Right atrium auricular region (tissue), 2 donors: ENCODE results near the gene PSRC1. TPM values are rescaled to one million over a fixed set of nuclear protein-coding genes. Genes with fewer than 3 reads are reported as not detected.

Source experiments
- DNase-seq: peaks from one replicate; pipeline ENCODE4 v3.0.0-alpha.2; 2019; ENCODE audit warnings: low spot score
- H3K27ac ChIP-seq, 2 donors: fragments of 200-600 bp; sonication (generic); 1 replicate in 1 of 2; 2 replicates in 1 of 2; pipeline ENCODE4 v1.5.1; 2016 to 2019
- H3K27me3 ChIP-seq, 2 donors: fragments of 200-600 bp; sonication (generic); one replicate each; pipeline versions ENCODE4 v1.5.1 to v1.6.0; 2017 to 2019
- H3K36me3 ChIP-seq: fragments of 200-600 bp; sonication (generic); one replicate; pipeline ENCODE4 v1.5.1; 2016
- H3K4me1 ChIP-seq, 2 donors: fragments of 200-600 bp; sonication (generic); one replicate each; pipeline versions ENCODE4 v1.5.1 to v1.6.0; 2017 to 2019
- H3K4me3 ChIP-seq, 2 donors: fragments of 200-600 bp; sonication (generic); 1 replicate in 1 of 2; 2 replicates in 1 of 2; pipeline ENCODE4 v1.5.1; 2017 to 2019; ENCODE audit warnings: mild to moderate bottlenecking in 1 of 2, moderate library complexity in 1 of 2
- H3K9me3 ChIP-seq, 2 donors: fragments of 200-600 bp; sonication (generic); one replicate each; pipeline ENCODE4 v1.5.1; 2019
- total RNA-seq, 2 donors: library from RNA; depleted of rRNA; stranded (reverse); fragments of >200 nt; gene quantifications; one replicate each; pipeline ENCODE4 v1.1.0, GENCODE V29; 2016
- TF ChIP-seq, protein P1 (sequence below), 2 donors: fragments of 200-600 bp; sonication (generic); IDR thresholded peaks; one replicate each; pipeline ENCODE4 v1.5.1; 2019; ENCODE audit warnings: antibody characterized with exemption in 2 of 2

The PSRC1 gene
- total RNA-seq, 2 donors from 2014 or later: 2.2 to 2.4 TPM

DNA sequence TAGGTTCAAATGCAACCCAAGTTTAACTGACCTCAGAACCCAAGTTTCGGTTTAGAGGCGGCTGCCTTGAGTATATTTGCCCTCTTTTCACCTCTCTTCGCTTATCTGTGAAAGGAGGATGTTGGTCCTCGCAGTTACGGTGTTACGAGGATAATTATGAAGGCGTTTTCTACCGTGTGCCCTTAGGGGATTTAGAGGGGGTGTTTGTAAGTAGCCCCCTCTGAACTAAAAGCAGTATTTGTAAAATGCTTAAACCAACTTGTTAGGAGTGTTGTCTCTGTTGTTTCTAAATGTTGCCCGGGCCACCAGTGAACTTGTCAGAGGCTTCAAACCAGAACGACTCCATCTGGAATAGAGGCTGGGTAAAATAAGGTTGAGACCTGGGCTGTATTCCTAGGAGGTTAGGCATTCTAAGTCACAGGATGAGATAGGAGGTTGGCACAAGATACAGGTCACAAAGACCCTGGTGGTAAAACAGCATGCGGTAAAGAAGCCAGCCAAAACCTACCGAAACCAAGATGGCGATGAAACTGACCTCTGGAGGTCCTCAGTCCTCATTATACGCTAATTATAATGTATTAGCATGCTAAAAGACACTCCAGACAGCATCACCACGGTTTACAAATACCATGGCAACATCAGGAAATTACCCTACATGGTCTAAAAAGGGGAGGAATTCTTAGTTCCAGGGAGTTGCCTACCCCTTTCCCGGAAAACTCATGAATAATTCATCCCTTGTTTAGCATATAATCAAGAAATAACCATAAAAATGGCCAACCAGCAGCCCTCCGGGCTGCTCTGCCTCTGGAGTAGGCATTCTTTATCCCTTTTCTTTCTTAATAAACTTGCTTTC is 1.0 kb upstream of the PSRC1 start:
- peaks cover 0 to 25% of the 10 kb centered on the region in 2 donors for H3K4me1 ChIP-seq
- H3K36me3 ChIP-seq: no peaks in the 10 kb centered on the region
- peak overlapping the region; percentile 88 to 91 for H3K27ac ChIP-seq
- no peaks in the 10 kb centered on the region for H3K27me3 ChIP-seq
- no peaks in the 10 kb centered on the region for H3K9me3 ChIP-seq
- TF ChIP-seq, protein P1, sequence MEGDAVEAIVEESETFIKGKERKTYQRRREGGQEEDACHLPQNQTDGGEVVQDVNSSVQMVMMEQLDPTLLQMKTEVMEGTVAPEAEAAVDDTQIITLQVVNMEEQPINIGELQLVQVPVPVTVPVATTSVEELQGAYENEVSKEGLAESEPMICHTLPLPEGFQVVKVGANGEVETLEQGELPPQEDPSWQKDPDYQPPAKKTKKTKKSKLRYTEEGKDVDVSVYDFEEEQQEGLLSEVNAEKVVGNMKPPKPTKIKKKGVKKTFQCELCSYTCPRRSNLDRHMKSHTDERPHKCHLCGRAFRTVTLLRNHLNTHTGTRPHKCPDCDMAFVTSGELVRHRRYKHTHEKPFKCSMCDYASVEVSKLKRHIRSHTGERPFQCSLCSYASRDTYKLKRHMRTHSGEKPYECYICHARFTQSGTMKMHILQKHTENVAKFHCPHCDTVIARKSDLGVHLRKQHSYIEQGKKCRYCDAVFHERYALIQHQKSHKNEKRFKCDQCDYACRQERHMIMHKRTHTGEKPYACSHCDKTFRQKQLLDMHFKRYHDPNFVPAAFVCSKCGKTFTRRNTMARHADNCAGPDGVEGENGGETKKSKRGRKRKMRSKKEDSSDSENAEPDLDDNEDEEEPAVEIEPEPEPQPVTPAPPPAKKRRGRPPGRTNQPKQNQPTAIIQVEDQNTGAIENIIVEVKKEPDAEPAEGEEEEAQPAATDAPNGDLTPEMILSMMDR (IDR thresholded peaks at IDR 0.05): no peak
- no peak for DNase-seq
- peak overlapping the region; percentile 44 to 66 for H3K4me3 ChIP-seq

DNA sequence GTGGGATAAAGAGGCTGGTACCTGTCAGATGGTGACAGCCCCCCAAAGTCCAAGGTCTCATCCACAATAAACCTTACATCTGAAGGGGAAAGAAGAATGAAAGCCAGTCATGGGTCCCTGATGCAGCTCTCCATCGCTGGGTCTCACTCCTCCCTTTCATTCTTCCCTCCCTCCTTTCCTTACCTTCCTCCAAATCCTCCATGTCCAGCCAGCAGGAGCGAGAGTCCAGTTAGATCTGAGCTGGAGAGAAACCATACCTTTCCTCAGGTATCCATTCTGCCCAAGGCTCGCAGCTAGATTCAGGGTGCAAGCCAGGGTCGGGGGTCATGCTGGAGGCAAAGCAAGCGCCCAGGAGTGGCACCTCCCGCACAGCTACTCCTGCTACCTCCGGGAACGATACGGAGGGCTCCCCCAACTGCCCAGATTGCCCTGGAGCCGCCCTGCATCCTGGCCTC is 421 bp downstream of the PSRC1 start:
- no peaks in the 10 kb centered on the region for H3K9me3 ChIP-seq
- TF ChIP-seq, protein P1 (IDR thresholded peaks at IDR 0.05): no peak
- H3K27ac ChIP-seq: peak overlapping the region; percentile 88 to 91
- peaks cover 0 to 25% of the 10 kb centered on the region in 2 donors for H3K4me1 ChIP-seq
- H3K27me3 ChIP-seq: no peaks in the 10 kb centered on the region
- DNase-seq: no peak
- peak overlapping the region; percentile 44 to 66 for H3K4me3 ChIP-seq
- no peaks in the 10 kb centered on the region for H3K36me3 ChIP-seq

DNA sequence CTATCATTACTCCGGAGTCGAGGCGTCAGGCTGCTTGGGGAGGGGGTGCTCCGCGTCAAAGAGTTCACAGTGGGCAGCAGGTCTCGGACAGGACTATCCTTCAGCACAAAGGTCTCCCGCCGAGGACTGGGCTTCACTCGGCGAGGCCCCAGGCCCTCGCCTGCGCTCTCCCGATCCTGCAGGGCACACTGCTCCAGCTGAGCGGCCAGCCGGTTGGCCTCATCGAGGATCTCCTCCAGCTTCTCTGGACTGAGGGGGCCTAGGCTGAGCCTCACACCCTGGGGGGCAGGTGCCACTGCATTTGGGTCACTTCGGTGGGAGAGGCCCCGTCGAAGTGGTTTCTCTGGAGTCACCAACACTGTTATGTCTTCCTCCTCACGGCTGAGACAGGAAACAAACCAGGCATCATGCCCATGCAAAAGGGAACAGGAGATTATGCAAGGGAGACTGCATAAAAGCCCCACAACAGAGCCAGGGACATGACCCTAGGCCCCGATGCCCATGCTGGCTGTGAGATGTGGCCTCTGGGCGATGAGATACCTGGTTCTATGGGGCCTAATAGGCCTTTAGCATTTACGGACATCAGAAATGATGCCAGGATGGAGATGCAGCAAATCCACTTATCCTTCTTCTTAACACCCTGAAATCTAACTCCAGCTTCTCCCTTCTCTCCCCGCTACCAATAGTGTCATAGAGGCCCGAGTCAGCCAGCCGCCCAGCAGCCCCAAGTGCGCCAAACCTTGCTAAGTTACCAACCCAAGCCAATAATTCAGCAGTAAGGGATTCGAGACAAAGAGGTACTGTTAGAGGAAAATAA is 1.1 kb downstream of the PSRC1 start:
- H3K36me3 ChIP-seq: no peaks in the 10 kb centered on the region
- peak overlapping the region; percentile 88 to 91 for H3K27ac ChIP-seq
- H3K9me3 ChIP-seq: no peaks in the 10 kb centered on the region
- H3K4me3 ChIP-seq: peak overlapping the region; percentile 44 to 66
- no peak for DNase-seq
- no peaks in the 10 kb centered on the region for H3K27me3 ChIP-seq
- TF ChIP-seq, protein P1 (IDR thresholded peaks at IDR 0.05): no peak
- peaks cover 0 to 30% of the 10 kb centered on the region in 2 donors for H3K4me1 ChIP-seq

DNA sequence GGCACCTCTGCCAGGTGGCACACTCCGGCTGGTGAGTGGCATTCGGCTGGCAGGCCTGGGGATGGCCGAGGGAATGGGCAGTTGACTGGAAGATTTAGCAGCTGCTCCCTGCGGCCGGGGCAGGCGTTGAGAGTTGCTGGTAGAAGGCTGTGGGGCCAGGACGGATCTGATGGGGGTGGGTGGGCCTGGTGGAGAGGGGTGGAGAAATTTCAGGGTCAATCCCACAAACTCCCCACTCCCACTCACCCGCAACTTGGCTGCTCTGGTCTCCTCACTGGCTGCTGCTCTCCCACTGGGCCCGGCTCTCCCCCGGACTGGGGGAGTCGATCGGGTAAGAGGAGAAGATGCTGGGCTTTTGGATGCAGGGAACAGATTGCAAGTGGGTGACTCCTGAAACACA is 2.1 kb downstream of the PSRC1 start:
- Histone ChIP-seq H3K36me3 (no peaks in the 10 kb centered on the region), H3K4me1 (peaks cover 0 to 30% of the 10 kb centered on the region in 2 donors), H3K4me3 (no peak overlapping the region), H3K27me3 (no peaks in the 10 kb centered on the region), H3K9me3 (no peaks in the 10 kb centered on the region), H3K27ac (no peak overlapping the region)
- TF ChIP-seq, protein P1 (IDR thresholded peaks at IDR 0.05): no peak
- DNase-seq: no peak

DNA sequence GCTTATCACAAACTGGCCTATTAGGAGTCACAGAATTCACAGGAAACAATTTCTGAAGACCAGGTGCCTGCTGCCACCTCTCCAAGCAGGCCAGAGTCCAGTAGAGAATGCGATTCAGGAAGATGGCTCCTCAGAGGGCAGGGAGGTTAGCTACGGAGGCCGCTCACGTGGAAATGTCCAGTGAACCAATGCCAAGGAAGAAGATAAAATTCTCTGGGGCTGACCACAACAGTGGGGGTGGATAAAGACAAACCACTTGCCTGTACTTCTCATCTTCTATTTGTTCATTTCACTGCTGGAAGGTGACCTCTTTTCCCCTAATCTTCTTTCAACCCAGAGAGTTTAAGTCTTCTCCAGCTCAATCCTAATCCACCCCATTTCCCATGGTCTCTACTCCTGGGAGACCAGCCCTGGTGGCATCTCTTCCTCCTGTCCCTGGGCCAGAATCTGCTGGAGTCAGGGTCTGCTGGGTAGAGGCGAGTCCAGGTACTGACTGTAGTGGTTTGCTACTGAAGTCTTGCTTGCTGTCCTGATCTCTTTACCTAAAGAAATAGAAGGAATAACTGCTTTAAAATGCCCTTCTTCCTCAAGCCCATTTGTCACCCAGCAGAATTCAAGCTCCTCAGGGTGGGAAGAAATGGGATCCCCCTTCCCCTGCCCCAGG is 3.2 kb downstream of the PSRC1 start:
- Histone ChIP-seq H3K27ac (no peak overlapping the region), H3K4me3 (no peak overlapping the region), H3K36me3 (no peaks in the 10 kb centered on the region), H3K4me1 (peaks cover 0 to 30% of the 10 kb centered on the region in 2 donors), H3K9me3 (no peaks in the 10 kb centered on the region), H3K27me3 (no peaks in the 10 kb centered on the region)
- DNase-seq: no peak
- TF ChIP-seq, protein P1 (IDR thresholded peaks at IDR 0.05): no peak
